CD4-positive, alpha-beta T cell treated with Interleukin-6 for 4 hours (primary cell): Measurements from ENCODE around the gene TEAD3.

Experiments used
- DNase-seq: peaks from one replicate; pipeline ENCODE4 v3.0.0-alpha.2; 2020; ENCODE audit warnings: mixed read lengths

The TEAD3 gene

DNA sequence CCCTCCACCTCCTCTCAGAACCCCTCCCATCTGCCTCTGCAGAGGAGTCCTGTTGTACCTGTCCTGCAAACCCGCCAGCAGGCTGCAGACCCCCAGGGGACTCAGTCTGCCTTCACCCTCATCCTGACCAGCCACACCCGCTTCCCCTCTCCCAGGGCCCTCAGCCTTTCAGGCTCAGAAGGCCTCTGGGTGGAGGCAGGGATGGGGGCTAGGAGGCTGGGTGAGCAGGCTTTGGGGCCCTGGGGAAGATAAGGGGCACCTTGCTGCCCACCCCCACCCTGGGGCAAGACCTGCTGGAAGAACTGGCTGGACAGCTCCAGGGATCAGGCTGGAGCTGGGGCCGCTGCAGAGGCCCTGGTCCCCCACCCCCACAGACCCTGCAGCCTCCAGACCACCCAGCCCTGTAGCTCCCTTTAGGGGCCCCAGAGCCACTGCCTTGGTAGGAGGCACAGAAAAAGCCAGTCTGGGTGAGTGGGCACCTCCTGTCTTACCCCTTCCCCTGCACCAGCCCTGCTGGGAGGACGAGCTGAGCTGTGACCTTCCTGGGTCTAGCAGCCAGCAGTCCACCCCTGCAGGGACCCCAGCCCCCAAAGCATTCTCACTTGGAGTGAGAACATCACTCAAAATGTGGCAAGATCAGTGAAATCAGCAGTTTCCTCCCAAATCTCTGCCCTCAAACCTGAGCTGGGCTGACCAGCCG, 5.2 kb downstream of the TEAD3 start:
- no peak for DNase-seq

DNA sequence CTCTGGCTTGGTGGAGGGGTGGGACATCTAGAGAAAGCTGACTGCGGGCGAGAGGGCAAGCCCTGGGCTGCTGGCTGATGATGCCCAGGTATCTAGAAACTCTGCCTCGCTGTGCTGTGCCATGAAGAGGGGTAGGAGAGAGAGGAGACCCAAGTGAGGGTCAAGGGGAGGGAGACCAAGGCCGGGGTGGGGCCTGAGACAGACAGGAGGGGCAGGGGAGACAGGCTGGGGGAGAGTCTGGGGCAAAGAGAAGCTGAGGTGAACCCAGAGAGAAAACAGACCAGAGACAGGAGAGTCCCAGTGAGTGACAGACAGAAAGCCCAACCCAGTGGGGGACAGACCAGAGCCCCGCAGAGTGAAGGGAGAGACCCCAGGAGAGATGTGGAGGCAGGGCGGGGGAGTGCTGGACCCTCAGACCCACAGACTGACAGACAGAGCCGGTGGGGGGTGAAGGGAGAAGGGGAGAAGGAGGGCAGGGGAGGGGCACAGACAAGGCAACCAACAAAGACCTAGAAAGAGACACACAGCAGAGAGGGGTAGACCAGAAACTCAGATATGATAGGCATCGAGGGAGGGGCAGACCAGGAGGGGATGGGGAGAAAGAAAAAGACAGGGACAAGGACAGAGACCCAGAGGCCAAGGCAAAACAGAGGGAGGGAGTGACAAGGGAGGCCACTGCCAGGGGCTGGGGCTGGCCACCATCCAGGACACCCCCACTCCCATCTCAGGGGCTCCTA, 5.9 kb downstream of the TEAD3 start:
- DNase-seq: no peak

DNA sequence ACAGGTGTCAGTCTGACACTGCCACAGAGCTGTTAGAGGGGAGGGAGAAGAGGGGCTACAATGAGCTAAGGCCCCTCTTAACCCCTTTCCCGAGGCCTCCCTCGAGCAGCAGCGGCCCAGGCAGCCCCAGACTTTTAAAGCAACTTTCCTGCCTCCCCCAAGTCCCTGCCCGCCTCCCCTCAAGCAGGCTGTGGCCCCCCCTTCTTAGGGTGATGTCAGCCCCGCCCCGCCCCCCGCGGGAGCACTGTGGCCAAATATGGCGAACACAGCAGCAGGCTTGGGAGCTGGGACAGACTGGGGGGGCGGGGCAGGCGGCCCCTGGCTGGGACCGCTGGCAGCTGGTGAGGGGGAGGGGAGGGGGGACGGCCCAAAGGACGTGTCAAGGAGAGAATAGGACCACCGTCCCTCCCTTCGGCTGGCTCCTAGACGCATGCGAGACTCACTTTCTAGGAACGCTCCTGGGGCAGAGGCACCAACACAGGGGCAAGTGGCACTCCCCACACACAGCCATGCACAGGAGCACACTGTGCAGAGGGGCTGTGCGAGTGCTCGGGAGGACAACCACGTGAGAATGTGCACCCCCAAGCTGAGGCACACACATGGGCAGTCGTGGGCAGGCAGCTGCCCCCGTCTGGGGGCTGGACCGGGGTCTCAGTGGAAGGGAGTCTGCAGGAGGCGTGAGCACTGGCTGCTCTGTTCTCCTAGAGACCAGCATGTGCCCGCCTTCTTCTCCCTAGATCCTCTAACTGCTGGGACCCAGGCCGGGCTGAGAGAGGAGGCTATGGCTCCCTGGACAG, 6.7 kb downstream of the TEAD3 start:
- DNase-seq: no peak

DNA sequence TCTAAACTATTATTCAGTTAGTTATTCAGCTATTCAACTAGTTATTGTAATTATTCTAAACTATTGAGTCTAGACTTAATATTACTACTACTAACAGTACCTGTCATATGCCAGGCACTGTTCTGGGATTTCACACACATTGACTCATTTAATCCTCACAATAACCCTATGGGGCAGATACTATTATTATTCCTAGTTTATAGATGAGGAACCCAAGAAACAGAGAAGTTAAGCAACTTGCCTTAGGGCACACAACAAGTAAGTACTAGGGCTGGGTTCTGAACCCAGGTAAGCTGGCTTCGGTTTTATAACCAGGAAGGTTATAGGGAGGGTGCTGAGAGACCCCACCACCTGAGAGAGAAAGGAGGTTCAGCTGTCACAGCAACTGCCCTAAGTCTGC, 7.8 kb downstream of the TEAD3 start:
- no peak for DNase-seq

DNA sequence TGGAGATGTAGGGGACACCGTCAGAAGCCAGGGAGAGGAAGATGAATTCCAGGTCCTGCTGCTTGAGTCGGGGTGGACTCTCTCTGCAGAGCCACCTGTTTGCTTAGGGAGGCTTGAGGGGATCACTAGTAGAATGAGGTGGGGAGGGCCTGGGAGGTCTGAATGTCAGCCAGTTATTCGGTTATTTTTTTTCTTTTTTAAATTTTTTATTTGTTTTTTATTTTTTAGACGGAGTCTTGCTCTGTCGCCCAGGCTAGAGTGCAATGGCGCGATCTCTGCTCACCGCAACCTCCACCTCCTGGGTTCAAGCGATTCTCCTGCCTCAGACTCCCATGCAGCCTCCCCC, 8.4 kb downstream of the TEAD3 start:
- DNase-seq: no peak

DNA sequence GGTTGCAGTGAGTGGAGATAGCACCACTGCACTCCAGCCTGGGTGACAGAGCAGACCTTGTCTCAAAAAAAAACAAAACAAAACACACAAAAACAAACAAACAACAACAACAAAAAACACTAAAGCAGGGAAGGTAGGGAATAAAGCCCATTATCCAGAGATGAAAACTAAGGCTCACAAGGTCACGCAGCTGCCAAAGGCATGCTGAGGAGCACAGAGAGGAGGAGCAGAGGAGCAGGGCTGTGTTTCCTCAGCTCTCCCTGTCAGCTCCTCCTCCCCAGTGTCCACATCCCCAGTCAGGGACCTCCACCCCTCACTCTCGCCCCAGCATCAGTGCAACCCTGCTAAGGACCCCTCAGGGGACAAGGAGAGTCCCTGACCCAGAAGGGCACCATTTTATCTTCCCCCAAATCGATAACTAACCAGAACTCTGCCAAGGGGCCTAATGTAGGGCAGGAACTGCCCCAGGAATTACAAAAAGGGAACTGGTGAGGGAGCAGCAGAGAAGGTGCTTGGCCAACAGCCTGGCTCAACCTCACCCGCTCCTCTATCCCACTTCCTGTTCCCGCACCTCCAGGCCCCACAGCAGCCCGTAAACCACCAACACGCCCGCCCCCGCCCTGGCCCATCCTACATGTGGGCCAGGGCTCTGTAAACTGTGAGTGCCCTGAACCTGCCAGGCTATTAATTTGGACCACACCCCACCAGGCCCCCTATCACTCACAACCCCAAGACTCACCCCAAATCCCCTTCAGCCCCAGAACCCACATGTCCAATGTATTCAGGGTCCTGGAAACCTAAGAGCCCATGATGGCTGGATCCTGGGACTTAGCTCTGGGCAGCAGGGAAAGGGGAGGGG, 9.0 kb downstream of the TEAD3 start:
- no peak for DNase-seq

DNA sequence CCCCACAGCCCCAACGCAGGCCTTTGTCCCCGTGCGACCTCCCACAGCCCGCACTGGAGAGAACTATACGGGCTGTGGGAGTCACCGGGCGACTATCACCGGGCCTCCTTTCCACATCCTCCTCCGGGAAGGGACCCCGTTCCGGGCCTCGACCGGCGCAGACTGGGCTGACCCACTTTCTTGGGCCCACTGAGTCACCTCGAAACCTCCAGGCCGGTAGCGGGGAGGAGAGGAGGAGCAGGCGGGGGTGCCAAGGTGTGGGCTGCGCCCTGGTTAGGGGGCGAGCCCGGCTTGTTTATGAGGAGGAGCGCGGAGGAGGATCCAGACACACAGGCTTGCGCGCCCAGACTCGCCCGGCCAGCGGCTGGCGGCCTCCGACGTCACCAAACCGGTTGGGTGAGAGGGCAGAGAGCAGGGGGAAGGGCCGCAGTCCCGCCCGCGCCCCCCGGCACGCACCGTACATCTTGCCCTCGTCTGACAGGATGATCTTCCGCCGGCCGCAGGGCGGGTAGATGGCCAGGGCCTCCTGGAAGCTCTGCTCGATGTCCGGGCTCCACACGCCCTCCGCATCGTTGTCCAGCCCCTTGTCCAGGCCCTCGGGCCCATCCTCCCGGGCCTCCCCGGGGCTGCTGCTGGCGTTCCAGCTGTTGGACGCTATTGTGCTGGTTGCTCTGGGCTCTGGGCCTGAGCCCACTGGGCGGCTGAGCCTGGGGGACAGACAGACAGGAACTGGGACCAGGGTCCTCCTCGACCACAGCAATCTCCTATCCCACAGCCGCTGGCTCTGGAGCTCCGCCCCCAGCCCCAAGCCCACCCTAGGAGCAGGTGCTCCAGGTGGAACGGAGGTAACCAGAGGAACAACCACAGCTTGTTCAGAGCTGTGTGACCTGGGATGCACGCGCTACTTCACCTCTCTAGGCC, 10.6 kb downstream of the TEAD3 start:
- no peak for DNase-seq

DNA sequence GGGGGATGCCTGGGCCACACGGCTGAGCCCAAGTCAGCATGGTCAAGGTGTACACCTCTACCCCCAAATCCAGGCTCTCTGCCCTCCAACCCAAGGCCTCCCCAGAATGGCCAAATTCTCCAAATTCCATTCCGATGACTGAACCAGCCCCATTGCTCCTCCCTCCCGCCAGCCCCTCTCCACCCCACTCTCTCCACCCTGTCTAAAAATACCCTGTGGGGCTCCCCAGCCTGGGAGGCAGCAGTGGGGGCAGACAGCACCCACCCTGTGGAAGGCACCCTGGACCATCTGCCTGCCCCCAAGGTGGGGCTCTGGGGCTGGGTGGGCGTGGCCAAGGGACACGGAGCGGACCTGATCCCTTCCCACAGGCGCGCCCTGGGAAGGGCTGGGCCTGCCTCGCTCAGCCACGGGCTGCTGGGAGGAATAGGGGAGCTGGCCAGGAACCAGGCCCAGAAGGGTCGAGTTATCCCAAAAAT, 11.4 kb downstream of the TEAD3 start:
- no peak for DNase-seq

DNA sequence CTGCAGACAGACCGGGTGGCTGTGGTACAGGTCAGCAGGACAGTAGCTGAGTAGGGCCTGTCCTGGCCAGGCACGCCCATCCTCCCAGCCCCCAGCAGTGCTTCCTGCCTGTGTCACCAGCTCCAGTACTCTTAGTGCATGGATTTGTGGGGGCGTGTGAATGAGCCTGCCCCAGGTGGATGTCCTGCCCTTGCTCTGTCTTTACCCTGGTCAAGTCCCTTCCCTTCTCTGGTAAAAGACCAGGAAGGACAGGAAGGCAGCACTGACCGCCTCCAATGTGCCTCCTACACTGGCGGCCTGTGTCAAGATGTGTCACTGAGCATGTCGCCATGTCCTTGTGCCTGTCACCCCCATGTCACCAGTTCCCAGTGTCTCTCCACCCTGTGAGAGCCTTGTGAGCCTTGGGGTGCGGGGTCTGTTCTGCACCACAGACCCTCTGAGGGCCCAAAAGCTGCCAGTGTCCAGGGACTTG, 11.9 kb downstream of the TEAD3 start:
- no peak for DNase-seq

DNA sequence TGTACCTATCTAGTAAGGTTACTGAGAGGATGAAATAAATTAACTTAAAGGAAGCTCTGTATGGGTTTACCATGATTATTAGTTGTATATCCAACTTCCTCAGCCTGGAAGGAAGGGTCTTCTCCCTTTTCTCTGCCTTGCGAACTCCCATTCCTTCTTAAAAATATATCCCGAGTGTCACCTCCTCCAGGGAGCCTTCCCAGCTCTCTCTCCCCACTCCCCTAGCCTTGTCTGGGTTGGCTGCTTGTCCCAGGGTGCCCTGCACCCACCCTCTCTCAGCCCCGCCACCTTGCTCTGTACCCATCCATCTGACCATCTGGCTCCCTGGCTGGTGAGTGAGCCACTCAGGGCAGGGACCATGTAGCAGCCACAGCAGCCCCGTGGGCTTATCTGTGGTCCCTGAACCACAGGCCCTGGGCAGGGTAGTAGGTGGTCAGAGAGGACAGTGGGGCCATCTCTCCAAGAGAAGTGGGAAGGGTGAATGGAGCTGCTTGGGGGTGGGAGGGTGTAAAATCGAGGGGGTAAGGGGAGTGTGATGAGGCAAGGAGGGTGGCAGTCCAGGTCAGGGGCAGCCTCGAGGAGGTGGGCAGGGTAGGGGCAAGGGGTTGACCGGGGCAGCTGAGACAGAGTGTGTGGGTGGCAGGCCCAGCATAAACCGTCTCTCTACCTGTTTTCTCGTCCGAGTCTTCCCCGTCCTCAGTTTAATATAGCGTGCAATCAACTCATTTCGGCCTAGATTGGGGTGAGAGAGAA, 12.8 kb downstream of the TEAD3 start:
- no peak for DNase-seq

DNA sequence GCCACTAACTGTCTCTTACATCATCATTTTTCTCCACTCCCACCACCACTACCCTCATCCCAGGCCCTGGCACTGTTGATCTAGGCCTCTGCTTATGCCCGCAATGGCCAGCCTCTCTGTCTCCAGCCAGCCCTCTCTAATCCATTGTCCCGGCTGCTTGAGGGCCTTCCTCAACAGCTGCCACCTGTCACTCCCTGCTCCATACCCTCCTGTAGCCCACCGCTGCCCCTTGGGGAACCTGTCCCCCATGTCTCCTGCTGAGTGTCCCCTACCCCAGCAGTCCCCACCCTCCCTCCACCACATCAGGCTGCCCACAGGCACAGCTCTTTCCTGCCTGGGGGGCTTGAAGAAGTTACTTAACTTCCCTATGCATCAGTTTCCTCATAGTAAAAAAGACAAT, 13.4 kb downstream of the TEAD3 start:
- DNase-seq: no peak

DNA sequence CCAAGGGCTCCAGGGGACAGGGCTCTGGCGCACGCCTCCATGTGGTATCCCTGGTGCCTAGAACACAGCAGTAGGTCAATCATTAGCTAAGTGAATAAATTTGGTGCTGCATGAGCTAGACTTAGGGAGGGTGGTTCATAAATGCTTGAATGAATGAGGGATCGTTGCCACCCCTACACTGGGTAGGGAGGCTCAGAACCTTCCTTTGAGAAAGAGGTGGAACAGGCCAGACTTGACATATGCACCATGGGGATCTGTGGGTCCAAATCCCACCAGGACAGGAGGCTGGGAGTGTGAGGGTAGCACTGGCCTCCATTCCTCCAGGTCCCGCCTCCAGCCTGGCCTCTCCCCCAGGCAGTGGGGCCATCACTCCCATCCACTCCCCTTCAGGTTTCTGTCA, 13.8 kb downstream of the TEAD3 start:
- no peak for DNase-seq

DNA sequence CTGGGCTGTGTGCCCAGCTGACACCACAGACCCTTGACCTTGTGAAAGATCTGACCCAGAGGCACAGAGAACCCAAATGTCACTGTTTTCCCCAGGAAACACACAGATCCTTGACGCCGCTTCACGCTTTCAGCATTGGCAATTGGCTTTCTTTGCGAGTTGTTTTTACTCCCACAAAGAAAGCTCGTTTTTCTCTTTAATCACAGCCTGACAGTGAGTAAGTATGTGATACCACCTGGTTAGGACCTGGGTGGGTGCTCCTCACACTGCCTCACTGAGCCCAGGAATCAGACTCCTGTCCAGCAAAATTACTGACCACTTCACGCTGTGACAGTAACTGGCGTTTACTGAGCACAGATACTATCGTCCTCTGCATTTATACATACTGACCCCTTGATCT, 15.7 kb downstream of the TEAD3 start:
- DNase-seq: no peak

DNA sequence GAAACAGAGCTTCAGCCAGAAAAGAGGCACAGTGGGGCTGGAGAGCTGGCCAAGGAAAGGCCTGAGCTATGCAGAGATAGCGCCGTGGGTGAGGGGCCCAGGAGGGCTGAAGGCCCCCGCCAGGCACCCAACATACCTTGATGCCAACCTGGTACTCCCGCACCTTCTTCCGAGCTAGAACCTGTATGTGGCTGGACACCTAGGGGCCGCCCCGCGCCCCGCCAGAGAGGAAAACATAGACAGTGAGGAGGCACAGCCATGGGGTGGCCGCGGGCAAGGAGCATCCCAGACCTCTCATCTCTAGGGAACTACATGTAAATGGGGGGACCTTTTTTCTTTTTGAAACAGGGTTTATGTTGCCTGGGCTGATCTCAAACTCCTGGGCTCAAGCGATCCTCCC, 16.7 kb downstream of the TEAD3 start:
- DNase-seq: no peak

DNA sequence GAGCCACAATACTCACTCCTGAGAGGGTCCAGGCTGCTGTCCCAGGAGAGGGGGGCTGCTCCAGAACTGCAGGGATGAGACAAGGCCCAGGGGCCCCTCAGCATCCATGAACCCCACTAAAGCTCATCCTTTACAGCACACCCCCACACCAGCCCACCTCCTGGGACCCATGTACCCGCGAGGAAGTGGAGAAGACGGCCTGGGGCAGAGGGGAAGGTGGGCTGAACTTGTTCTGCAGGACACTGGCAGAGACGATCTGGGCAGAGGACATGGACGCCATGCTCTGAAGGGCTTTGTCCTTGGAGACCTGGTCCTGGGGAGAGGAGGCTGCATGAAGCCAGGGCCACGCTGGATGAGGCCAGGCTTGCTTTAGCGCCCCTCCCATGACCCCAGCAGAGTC, 18.6 kb downstream of the TEAD3 start:
- DNase-seq: no peak

DNA sequence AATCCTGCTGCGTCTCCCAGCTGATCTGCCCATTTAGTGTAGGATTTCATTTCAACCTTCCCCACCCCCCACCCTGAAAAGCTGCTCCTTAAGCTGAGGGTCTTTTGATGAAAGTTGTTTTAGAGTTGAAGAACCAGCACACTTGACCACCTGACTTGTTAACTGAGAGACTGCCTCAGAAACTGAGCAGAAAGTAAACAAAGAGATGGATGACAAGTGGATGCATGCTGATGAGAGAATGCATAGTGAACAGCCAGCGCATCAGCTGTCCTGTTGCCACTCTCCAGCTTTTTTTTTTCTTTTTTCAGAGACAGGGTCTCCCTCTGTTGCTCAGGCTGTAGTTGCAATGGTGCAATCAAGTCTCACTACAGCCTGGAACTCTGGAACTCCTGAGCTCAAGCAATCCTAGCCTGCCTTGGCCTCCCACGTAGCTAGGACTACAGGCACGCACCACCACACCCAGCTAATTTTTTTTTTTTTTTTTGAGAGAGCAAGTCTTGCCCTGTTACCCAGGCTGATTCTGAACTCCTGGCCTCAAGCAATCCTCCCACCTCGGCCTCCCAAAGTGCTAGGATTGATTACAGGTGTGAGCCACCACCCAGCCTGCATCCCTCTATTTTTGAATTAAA, 19.2 kb downstream of the TEAD3 start:
- DNase-seq: no peak

DNA sequence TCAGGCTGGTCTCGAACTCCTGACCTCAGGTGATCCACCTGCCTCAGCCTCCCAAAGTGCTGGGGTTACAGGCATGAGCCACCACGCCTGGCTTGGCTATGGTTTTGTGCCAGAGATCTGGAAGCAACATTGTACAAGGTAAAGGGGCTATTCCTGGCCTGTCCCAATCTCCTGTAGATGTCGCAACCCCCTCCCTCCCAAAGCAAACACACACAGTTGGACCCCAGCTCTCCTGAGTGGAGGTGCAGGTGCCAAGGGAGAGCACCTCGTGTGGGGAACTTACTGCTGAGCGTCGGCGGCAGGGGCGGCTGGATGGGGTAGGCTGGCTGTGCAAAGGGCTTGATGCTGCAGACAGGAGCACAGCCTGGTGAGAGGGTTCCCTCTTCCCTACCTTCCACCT, 19.9 kb downstream of the TEAD3 start:
- no peak for DNase-seq

DNA sequence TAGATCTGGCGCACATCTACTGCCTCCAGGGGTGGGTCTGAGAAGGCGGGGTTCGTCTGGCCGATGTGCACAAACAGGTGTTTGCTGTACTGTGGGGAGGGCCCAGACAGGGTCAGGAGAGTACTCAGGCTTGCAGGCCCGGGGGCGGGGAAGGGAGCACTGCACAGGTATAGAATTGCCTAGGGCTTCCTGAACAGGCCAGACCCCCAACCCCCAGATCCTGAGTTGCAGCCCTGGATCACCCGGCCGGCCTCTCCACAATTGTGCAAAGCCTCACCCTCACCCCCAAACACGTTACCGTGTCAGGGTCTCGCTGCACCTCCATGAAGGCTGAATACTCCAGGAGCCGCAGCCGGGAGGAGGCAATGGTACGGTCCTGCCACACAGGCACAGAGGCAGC, 20.9 kb downstream of the TEAD3 start:
- no peak for DNase-seq

DNA sequence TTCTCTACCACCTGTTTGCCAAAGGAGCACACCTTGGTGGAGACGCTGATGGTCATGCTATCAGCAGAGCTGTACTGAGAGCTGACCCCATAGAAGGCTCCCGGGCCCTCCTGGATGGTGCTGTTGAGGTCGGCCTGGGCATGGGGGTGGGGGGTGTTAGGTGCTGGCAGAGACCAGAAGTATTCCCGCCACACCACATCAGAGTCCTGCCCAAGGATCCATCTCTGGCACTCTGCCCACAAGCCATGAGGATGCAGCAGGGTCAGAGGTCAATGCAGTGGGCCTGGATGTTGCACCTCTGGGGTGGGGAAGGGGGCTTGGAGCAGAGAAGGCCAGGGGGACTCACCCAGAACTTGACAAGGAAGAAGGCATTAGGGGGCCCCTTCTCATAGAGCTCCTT, 21.3 kb downstream of the TEAD3 start:
- no peak for DNase-seq

DNA sequence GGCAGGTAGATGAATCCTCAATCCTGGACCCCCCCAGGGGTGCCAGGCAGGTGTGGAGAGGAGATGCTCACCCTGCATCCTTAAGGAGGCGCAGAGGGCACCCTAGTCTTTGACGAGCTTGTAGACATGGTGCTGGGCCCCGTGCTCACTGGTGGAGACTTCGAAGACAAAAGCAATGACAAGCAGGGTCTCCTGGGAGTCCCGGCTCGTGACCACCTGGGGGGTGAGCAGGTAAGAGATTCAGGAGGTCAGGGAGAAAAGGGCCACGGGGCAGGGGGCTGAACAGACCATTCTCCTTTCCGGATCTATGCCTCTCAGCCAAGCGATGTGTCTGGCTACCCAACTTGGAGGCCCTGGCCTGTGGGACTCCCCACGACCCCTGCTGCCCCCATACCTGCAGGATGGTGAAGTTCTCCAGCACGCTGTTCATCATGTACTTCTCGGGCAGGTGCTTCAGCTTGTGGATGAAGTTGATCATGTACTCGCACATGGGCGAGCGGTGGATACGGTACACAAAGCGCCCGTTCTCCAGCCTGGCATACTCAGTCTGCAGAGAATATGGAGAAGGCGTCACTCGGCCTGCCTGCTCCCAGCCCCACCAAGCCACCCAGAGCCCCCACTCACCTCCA, 21.8 kb downstream of the TEAD3 start:
- DNase-seq: no peak
